Measurements from ENCODE around the gene PCBP3.

PCBP3 gene

GRCh38 chr21:45914321-45914845 is 270.9 kb downstream of the PCBP3 start:
- no peak for FAIRE-seq
- DNase-seq (ENCODE audit: insufficient read length): no peak
- TF ChIP-seq POLR2AphosphoS5 (IDR thresholded peaks at IDR 0.05; ENCODE audit: low read depth, low read length): no peak
- no peak for TF ChIP-seq TAF1 (IDR thresholded peaks at IDR 0.05; ENCODE audit: borderline replicate concordance, low read depth, low read length)
- TF ChIP-seq POLR2A (IDR thresholded peaks at IDR 0.05; ENCODE audit: low read depth, low read length): no peak

- DNase-seq (ENCODE audit: insufficient read length): no peak
- FAIRE-seq: no peak
- TF ChIP-seq TAF1 (IDR thresholded peaks at IDR 0.05; ENCODE audit: borderline replicate concordance, low read depth, low read length) (no peak), POLR2AphosphoS5 (IDR thresholded peaks at IDR 0.05; ENCODE audit: low read depth, low read length) (no peak), POLR2A (IDR thresholded peaks at IDR 0.05; ENCODE audit: low read depth, low read length) (no peak)
Observed at GRCh38 chr21:45916011-45916840, 272.7 kb downstream of the PCBP3 start.

DNA sequence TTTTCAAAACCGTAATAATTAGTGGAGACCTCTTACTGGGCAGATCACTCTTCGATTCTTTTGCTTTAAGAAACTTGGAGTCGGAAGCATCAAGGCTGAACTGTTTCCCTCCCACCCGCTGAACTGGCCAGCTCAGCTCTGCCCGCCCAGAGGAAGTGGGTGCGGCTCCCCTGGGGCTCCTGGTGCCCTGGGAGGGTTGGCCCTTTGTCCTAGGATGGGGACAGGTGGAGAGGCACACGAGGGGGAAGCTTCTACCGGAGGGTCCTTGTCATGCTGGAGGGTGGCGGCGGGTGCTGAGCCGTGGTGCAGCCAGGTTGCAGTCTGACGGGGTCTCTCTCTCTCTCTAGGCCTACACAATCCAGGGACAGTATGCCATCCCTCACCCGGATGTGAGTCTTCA is 273.7 kb downstream of the PCBP3 start:
- no peak for DNase-seq (ENCODE audit: insufficient read length)
- no peak for FAIRE-seq
- TF ChIP-seq POLR2A (IDR thresholded peaks at IDR 0.05; ENCODE audit: low read depth, low read length) (no peak), POLR2AphosphoS5 (IDR thresholded peaks at IDR 0.05; ENCODE audit: low read depth, low read length) (no peak), TAF1 (IDR thresholded peaks at IDR 0.05; ENCODE audit: borderline replicate concordance, low read depth, low read length) (no peak)

- FAIRE-seq: no peak
- TF ChIP-seq POLR2A (IDR thresholded peaks at IDR 0.05; ENCODE audit: low read depth, low read length) (no peak), TAF1 (IDR thresholded peaks at IDR 0.05; ENCODE audit: borderline replicate concordance, low read depth, low read length) (no peak), POLR2AphosphoS5 (IDR thresholded peaks at IDR 0.05; ENCODE audit: low read depth, low read length) (no peak)
- no peak for DNase-seq (ENCODE audit: insufficient read length)
Observed at GRCh38 chr21:45918011-45918410, 274.5 kb downstream of the PCBP3 start.

DNA sequence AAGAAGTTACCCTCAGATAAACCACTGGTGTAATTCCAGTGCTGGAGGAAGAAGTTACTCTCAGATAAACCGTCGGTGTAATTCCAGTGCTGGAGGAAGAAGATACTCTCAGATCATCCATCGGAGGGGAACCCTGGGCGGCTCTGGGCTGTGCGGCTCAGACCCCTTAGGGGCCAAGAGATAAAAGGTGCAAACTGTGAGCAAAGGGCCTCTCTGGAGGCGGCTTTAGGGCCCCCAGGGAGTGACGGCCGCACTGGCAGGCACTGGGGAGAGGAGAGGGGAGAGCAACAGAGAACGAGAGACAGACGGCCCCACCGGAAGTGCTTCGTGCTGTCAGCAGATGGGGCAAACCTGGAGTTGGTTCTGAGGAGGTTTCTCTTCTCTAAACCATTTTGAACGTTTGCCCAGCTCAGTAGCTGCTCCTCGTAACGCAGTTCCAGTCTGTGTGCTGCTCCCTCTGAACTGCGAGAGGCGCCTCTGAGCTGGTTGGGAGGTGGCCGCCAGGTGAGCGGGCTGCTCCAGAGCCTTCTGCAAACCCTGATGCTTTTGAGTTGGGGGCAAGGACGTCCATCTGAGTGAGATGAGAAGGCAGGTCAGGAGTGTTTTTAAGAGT is 275.4 kb downstream of the PCBP3 start:
- TF ChIP-seq POLR2AphosphoS5 (IDR thresholded peaks at IDR 0.05; ENCODE audit: low read depth, low read length) (no peak), POLR2A (IDR thresholded peaks at IDR 0.05; ENCODE audit: low read depth, low read length) (no peak), TAF1 (IDR thresholded peaks at IDR 0.05; ENCODE audit: borderline replicate concordance, low read depth, low read length) (no peak)
- DNase-seq (ENCODE audit: insufficient read length): no peak
- no peak for FAIRE-seq

DNA sequence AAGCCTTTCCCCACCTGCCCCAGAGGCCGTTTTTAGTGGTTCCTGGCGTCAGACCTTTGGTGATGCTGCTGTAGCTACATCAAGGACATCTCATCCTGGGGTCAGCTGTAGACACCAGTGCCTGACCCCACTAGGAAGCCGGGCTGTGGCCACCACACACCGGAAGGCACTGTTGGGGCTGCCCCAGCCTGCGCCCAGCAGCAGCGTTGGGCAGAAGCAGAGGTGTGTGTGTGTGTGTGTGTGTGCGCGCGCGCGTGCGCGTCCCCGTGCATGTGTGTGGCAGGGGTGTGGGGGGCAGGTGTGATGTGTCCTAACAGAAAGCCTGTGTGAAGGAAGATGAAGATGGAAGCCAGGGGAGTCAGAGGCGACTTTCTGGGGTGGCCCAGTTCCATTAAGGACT is 276.1 kb downstream of the PCBP3 start:
- FAIRE-seq: no peak
- no peak for TF ChIP-seq TAF1 (IDR thresholded peaks at IDR 0.05; ENCODE audit: borderline replicate concordance, low read depth, low read length)
- TF ChIP-seq POLR2AphosphoS5 (IDR thresholded peaks at IDR 0.05; ENCODE audit: low read depth, low read length): no peak
- no peak for DNase-seq (ENCODE audit: insufficient read length)

DNA sequence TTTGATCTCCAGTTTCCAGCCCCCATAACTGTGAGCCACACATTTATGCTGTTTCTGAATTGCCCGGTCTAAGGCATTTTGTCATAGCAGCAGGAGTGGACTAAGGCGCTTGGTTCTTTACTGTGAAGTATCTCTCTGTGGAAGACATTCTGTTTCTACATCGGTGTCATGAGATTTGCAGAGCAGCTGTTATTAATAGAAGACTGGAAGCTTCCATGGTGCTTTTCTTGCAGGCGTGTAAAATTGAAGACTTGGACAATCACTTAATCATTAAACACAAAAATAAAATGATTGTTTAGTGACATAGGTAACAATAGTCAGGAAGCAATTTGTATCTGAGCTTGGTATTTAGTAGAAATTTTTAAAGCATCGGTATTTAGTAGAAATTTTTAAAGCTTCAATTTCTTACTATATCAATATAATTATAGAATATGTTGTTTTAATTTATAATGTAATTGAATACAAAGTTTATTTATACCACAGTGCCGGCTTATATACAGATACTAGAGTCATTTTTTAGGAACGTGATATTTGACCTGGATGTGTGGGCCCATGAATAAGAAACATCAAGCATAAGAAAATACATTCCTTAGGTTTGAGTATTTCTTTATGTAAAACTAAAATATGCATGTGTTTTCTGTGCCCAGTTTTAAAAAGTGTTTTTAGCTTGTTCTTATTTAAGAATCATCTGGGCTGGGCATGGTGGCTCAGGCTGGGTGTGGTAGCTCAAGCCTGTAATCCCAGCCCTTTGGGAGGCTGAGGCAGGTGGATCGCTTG is 277.5 kb downstream of the PCBP3 start:
- no peak for FAIRE-seq
- no peak for DNase-seq (ENCODE audit: insufficient read length)
- TF ChIP-seq POLR2AphosphoS5 (IDR thresholded peaks at IDR 0.05; ENCODE audit: low read depth, low read length) (no peak), TAF1 (IDR thresholded peaks at IDR 0.05; ENCODE audit: borderline replicate concordance, low read depth, low read length) (no peak), POLR2A (IDR thresholded peaks at IDR 0.05; ENCODE audit: low read depth, low read length) (no peak)

DNA sequence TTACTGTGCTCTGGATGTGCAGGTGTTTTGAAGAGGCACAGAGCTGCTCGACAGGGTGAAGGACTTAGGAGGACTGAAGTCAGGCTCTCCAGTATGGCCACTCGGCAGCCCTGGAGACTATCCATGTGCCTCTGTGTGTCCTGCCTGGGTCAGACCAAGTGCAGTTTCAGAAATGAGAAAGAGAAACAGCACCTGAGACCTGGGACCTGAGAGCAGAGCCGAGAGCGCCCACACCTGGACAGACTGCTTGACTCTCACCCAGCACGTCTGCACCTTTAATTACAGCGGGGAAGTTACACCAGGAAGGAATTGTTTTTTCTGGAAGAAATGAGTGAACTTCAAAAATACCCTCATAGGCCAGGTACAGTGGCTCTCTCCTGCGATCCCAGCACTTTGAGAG is 278.4 kb downstream of the PCBP3 start:
- no peak for TF ChIP-seq POLR2AphosphoS5 (IDR thresholded peaks at IDR 0.05; ENCODE audit: low read depth, low read length)
- no peak for TF ChIP-seq TAF1 (IDR thresholded peaks at IDR 0.05; ENCODE audit: borderline replicate concordance, low read depth, low read length)
- TF ChIP-seq POLR2A (IDR thresholded peaks at IDR 0.05; ENCODE audit: low read depth, low read length): no peak
- DNase-seq (ENCODE audit: insufficient read length): no peak
- FAIRE-seq: no peak

GRCh38 chr21:45922648-45923047 is 279.1 kb downstream of the PCBP3 start:
- DNase-seq (ENCODE audit: insufficient read length) (no peak), FAIRE-seq (no peak)
- TF ChIP-seq POLR2A (IDR thresholded peaks at IDR 0.05; ENCODE audit: low read depth, low read length) (no peak), POLR2AphosphoS5 (IDR thresholded peaks at IDR 0.05; ENCODE audit: low read depth, low read length) (no peak), TAF1 (IDR thresholded peaks at IDR 0.05; ENCODE audit: borderline replicate concordance, low read depth, low read length) (no peak)

DNA sequence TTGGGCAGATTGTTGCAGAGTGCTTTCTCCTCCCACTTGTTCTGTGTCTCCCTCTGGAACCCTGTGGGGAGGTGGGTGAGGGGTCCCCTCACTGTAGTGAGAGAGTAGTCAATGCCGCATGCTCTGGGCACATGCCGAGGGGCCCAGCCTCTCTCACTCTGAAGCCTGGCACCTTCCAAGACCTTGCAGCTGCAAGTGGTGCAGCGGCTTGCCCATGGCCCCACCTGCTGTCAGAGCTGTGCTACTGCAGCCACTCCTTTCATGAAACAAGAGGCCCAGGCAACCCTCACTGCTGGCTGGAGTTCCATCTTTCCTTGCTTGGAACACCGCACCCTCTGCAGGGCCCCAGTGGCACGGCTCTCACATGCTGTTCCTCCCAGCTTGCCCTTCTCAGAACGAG is 279.6 kb downstream of the PCBP3 start:
- no peak for TF ChIP-seq TAF1 (IDR thresholded peaks at IDR 0.05; ENCODE audit: borderline replicate concordance, low read depth, low read length)
- no peak for TF ChIP-seq POLR2A (IDR thresholded peaks at IDR 0.05; ENCODE audit: low read depth, low read length)
- TF ChIP-seq POLR2AphosphoS5 (IDR thresholded peaks at IDR 0.05; ENCODE audit: low read depth, low read length): no peak
- FAIRE-seq (no peak), DNase-seq (ENCODE audit: insufficient read length) (no peak)

GRCh38 chr21:45926281-45926680 is 282.8 kb downstream of the PCBP3 start:
- DNase-seq (ENCODE audit: insufficient read length) (no peak), FAIRE-seq (no peak)
- no peak for TF ChIP-seq POLR2A (IDR thresholded peaks at IDR 0.05; ENCODE audit: low read depth, low read length)
- no peak for TF ChIP-seq POLR2AphosphoS5 (IDR thresholded peaks at IDR 0.05; ENCODE audit: low read depth, low read length)
- no peak for TF ChIP-seq TAF1 (IDR thresholded peaks at IDR 0.05; ENCODE audit: borderline replicate concordance, low read depth, low read length)
